Activated CD8-positive, alpha-beta memory T cell treated with anti-CD3 and anti-CD28 coated beads, Interleukin-2, amount 50 U/mL, for 48 hours (primary cell): Measurements from ENCODE around the gene PRSS33.

Experiments used
- DNase-seq: peaks from one replicate; pipeline ENCODE4 v3.0.0-alpha.2; 2020

The PRSS33 gene, protein sequence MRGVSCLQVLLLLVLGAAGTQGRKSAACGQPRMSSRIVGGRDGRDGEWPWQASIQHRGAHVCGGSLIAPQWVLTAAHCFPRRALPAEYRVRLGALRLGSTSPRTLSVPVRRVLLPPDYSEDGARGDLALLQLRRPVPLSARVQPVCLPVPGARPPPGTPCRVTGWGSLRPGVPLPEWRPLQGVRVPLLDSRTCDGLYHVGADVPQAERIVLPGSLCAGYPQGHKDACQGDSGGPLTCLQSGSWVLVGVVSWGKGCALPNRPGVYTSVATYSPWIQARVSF

GRCh38 chr16:2787406-2787805 is at the start of gene PRSS33:
Gene PRSS33 (minus strand): TSS chr16:2787560. CDS start chr16:2786547, 1,013 bp downstream.
- DNase-seq: peak; percentile 50

GRCh38 chr16:2836646-2837508 is 49.5 kb upstream of the PRSS33 start:
- no peak for DNase-seq

GRCh38 chr16:2835638-2836493 is 48.5 kb upstream of the PRSS33 start:
- no peak for DNase-seq

DNA sequence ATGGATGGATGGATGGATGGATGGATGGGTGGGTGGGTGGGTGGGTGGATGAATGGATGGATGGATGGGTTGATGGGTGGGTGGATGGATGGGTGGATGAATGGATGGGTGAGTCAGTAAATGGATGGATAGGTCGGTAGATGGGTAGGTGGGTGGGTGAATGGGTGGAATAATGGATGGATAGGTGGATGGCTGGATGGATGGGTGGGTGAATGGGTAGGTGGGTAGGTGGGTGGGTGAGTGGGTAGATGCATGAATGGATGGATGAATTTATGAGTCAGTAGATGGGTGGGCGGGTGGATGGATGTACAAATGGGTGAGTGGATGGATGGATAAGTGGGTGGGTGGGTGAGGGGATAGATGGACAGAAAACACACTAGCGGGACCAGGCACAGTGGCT is 47.6 kb upstream of the PRSS33 start:
- DNase-seq: no peak

DNA sequence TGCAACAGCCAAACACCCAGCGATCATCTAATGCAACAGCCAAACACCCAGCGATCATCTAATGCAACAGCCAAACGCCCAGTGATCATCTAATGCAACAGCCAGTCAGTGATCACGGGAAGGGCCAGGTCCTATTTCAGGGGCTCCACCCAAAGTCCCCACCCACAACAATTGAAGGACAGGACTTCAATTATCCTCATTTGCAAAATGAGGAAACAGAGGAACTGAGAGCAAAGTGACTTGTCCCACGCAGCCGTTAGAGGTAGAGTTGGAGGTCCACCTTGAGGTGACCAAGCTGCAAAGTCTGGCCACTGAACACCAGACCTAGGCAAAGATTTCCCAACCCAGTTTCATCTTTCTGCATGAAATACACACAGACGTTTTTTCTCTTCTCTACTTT is 46.4 kb upstream of the PRSS33 start:
- DNase-seq: no peak

DNA sequence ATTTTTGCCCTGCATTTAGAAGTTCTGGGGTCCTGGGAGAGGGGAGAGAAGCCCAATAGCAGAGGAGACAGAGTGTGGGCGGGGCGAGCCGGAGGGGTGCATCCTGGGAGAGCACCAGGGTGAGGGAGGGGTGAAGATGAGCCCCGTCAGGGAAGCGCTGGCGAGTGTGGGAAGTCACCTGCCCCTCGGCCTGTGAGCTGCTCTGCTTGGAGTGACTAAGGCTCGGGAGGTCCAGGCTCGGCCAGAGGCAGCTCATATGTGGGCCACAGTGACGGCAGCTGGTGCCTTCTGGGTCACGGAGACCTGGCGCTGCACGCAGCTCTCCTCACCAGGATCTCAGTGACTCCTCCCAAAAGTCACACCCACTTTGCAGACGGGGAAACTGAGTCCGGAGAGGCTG is 43.8 kb upstream of the PRSS33 start:
- DNase-seq: no peak

- no peak for DNase-seq
These were observed 43.0 kb upstream of the PRSS33 start for GRCh38 chr16:2830355-2830695.

DNA sequence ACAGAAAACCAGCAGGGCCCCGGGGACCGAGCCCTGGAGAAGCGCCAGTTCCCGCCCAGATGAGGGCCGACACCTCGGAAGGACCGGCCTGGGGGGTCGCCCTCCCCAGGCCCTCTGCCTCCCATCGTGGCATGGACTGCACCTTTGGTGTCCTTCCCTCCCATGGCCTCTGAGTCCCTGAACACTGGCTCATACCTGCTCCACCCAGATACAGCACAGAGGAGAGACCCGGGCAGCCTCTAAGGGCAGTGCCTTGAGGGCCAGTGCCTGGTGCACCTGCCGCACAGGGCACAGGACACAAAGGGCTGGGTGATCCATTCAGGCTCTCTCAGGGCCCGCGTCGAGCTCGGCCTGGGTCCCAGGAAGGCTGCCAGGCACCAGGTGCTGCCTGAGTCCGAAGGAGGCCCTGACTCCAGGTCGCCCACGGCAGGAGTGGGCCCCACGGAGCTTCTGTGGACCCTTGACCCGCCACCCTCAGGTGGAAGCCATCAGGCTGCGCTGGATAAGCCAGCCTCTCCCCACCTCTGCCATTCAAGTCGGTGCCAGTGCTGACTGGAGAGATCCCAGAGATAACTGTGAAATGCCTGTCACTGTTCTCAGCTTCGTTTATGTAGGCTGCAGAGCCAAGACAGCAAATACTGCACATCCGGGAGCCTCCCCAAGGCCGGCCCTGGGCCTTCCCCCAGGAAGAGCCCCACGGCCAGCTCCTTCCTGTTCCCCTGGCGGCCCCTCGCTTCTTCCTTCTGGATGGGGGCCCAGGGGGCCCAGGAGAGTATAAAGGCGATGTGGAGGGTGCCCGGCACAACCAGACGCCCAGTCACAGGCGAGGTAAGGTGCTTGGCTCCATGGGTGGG is 42.4 kb upstream of the PRSS33 start, which contains the start of gene ZG16B:
ZG16B (plus strand) TSS at position 803 of the 854 bp plus-strand sequence. CDS start 139 bp downstream, outside the sequence.
- no peak for DNase-seq

- DNase-seq: no peak
These were observed 41.6 kb upstream of the PRSS33 start for GRCh38 chr16:2828876-2829430.

DNA sequence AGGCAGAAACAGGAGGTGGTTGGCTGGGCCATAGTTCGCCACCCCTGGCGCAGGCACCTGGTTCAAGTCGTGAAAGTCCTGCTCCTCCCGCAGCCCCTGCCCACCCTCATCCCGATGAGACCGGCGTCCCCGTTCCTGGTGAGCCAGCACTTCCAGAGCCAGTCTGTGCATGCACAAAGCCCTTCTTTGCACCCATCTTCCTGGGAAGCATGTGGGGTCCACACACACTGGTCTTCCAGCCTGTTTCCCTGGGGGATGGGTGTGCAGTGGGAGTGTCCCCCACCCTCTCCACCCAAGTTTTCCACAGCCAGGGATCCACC is 41.1 kb upstream of the PRSS33 start:
- DNase-seq: no peak

- DNase-seq: no peak
These were observed 40.6 kb upstream of the PRSS33 start for GRCh38 chr16:2827831-2828520.

DNA sequence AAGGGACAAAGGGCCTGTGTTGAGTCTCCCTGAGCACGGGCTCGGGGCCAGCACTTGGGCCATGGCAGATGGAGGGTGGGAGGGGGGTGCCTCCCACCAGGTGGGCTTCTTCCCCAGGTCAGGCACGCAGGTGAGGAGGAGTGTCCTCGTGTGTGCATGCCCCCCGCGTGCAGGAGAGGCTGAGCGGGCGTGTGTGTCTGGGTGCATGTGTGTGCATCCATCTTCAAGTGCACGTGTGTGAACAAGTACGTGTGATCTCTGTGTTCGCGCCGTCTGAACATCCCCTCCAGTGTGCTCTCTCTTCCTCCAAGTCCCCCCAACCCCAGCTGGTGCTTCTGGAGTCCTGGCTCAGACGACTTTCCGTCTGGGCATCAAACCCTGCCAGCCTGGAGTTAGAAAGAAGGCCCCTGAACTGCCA is 40.0 kb upstream of the PRSS33 start:
- no peak for DNase-seq

- no peak for DNase-seq
These were observed 39.4 kb upstream of the PRSS33 start for GRCh38 chr16:2826591-2827373.

DNA sequence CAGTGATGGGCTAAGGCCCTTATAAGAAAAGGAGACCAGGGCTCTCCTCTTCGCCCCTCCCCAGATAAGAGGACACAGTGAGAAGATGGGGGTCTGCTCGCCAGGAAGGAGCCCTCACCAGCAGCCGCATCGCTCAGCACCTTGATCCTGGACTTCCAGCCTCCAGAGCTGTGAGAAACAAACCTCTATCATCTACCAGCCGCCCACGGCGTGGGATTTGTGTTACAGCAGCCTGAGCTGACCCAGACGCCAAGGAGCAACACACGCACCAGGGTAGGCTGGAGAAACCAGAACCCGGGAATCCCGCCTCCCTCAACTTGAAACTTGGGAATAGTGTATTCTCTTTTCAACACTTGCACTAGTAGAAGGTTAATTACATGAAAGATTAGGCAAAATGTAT is 38.5 kb upstream of the PRSS33 start:
- no peak for DNase-seq

GRCh38 chr16:2825049-2825742 is 37.8 kb upstream of the PRSS33 start:
- DNase-seq: no peak

GRCh38 chr16:2824626-2825025 is 37.3 kb upstream of the PRSS33 start:
- DNase-seq: no peak

GRCh38 chr16:2822496-2822895 is 35.1 kb upstream of the PRSS33 start:
- no peak for DNase-seq

GRCh38 chr16:2822158-2822495 is 34.8 kb upstream of the PRSS33 start:
- DNase-seq: no peak

DNA sequence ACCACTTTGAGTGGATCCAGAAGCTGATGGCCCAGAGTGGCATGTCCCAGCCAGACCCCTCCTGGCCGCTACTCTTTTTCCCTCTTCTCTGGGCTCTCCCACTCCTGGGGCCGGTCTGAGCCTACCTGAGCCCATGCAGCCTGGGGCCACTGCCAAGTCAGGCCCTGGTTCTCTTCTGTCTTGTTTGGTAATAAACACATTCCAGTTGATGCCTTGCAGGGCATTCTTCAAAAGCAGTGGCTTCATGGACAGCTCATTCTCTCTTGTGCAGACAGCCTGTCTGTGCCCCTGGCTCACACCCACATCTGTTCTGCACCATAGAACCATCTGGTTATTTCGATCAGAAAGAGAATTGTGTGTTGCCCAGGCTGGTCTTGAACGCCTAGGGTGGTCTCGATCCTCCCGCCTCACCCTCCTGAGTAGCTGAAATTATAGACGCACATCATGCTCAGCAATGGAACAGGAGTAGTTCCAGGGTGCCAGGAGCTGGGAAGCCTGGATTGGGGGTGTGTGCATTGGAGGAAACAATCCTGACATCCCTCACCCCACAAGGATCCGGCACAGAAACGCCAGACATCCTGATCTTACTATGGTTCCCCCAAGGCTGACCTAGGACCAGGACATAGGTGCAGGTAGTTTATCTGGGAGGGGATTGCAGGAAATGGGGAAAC is 34.3 kb upstream of the PRSS33 start:
- no peak for DNase-seq
